Activated B cell treated with CpG ODN at 0.5 μM for 24 hours (primary cell): ENCODE data around the gene PSME3IP1. TPM values are rescaled to one million over a fixed set of nuclear protein-coding genes. Genes with fewer than 3 reads are reported as not detected.
A peak's percentile ranks its signal among the peaks of the same experiment; 100 is the strongest.

ENCODE experiments used
- ATAC-seq: fragments of 200-7000 bp; cut with Tn5 transposase; one replicate; pipeline ENCODE4 v1.10.0; 2021; ENCODE audit warnings: low read depth, mild to moderate bottlenecking, moderate library complexity
- CTCF ChIA-PET: fragments of 350-600 bp; sonication (Branson Sonifier 250); formaldehyde crosslinking; loops from one replicate; lab custom pipeline; 2021; ENCODE audit warnings: antibody characterized with exemption; lab: Charles Lee
- POLR2A ChIA-PET: fragments of 350-600 bp; sonication (Branson Sonifier 250); formaldehyde crosslinking; loops from one replicate; lab custom pipeline; 2021; ENCODE audit warnings: antibody characterized with exemption; lab: Charles Lee
- DNase-seq: peaks from one replicate; pipeline ENCODE4 v3.0.0; 2022
- H3K27ac Mint-ChIP-seq: one replicate; pipeline ENCODE4 v1.8.0; 2020; ENCODE audit warnings: mixed read lengths
- H3K27me3 Mint-ChIP-seq: one replicate; pipeline ENCODE4 v1.8.0; 2021; ENCODE audit warnings: mixed read lengths
- H3K36me3 Mint-ChIP-seq: one replicate; pipeline ENCODE4 v1.8.0; 2021; ENCODE audit warnings: low read depth, mixed read lengths
- H3K4me1 Mint-ChIP-seq: one replicate; pipeline ENCODE4 v1.8.0; 2021; ENCODE audit warnings: mixed read lengths
- H3K4me3 Mint-ChIP-seq: one replicate; pipeline ENCODE4 v1.8.0; 2020; ENCODE audit warnings: mild to moderate bottlenecking, mixed read lengths
- H3K9me3 Mint-ChIP-seq: one replicate; pipeline ENCODE4 v1.8.0; 2020; ENCODE audit warnings: mixed read lengths
- CTCF ChIP-seq: fragments of 200-600 bp; IDR thresholded peaks from one replicate; pipeline ENCODE4 v1.8.0; 2022; ENCODE audit warnings: antibody characterized with exemption, mild to moderate bottlenecking
- intact Hi-C: fragments of 100-400 bp; cut with micrococcal nuclease; formaldehyde crosslinking; loops from one replicate; pipeline ENCODE4 v1.15.1; 2024
- total RNA-seq: library from RNA; stranded (reverse); gene quantifications from 2 replicates; pipeline ENCODE4 v1.2.3, GENCODE V29; 2022

PSME3IP1 gene
- 131 and 147 TPM in 2 replicates for total RNA-seq

GRCh38 chr16:57185945-57186871, at the start of gene PSME3IP1, which contains the start of gene RSPRY1:
TSS of gene PSME3IP1 (minus strand) at chr16:57186039. CDS start at chr16:57173854, 12,185 bp downstream.
TSS of gene RSPRY1 (plus strand) at chr16:57186329. CDS start at chr16:57204659, 18,330 bp downstream.
- Mint-ChIP-seq H3K9me3 (no peaks in the 10 kb centered on the region), H3K27ac (peak within 1 kb of the TSS; percentile 95), H3K4me1 (peaks cover 57% of the 10 kb centered on the region), H3K27me3 (no peaks in the 10 kb centered on the region), H3K36me3 (peaks cover 18% of the 10 kb centered on the region), H3K4me3 (peak within 1 kb of the TSS; percentile 92)
- DNase-seq: peak; percentile 89
- no peak for TF ChIP-seq CTCF
- ChIA-PET POLR2A (interaction anchor here (0.6 to 3.1 kb wide), 35 partner anchors 8 to 739 kb away, joined by 3 to 21 read pairs (median 4); partner anchors contain the start of genes ARL2BP, CIAPIN1, COQ9 and CPNE2), CTCF (interaction anchor here (0.6 to 0.7 kb wide), 2 partner anchors 141 to 326 kb away, joined by 3 to 4 read pairs; no protein-coding TSS in a partner anchor)
- ATAC-seq: peak; percentile 91
- intact Hi-C loops: loop anchor here (1.0 to 5.0 kb wide), 8 partner anchors 59 to 735 kb away; partner anchors contain the start of genes ARL2BP, CCDC102A, CIAPIN1 and COQ9

DNA sequence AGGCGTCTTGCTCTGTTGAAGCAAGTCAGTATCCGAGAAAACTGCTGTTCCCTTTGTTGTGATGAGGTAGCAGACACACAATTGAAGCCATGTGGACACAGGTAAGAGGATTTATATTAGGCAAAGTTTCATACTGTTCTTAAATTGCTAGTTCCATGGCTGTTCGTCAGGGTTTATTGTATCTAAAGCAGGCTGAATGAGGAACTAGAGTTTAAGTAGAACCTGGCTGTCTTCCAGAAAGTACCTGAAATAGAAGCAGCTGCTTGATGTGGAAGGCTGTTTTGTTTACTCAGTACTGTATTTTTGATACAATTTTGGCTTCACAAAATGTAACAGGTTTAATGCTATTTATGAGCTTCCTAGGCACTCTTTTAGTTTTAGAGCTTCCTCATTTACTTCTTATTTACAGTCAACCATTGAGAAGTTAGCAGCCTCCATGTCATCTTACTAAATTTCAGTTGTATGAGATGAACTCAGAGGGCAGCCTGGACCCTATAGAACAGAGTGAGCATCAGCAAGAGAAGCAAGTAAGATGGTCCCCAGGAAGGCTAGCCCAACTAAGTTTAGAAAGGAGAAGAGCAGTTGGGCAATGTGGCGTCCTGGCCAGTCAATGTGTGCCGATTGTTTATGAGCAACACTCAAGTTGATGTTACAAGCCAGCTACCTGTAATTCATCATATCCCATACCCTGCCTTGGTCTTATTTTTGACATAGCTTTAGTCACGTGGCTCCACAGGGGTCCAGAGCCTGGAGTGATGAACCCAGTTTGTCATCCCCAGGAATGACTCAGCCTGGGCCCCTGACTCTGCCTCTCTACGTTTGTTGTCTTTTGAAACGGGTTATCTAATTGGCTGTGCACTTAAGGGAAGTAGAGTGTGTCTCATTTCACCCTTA, 49.5 kb upstream of the PSME3IP1 start:
- Mint-ChIP-seq H3K9me3 (no peaks in the 10 kb centered on the region), H3K4me1 (peaks cover 33% of the 10 kb centered on the region), H3K27ac (peak overlapping the region; percentile 85), H3K4me3 (no peak overlapping the region), H3K27me3 (no peaks in the 10 kb centered on the region), H3K36me3 (peaks cover 67% of the 10 kb centered on the region)
- ChIA-PET POLR2A (interaction anchor here (0.6 to 1.7 kb wide), 5 partner anchors 10 to 183 kb away, joined by 3 to 6 read pairs (median 6); partner anchors contain the start of genes ARL2BP, PSME3IP1 and RSPRY1), CTCF (no interaction called here)
- ATAC-seq (peak; percentile 83), DNase-seq (no peak)
- TF ChIP-seq CTCF: no peak
- intact Hi-C loops: loop anchor here (1.0 kb wide), 1 partner anchor 10 kb away; the partner anchor contains the start of gene ARL2BP

DNA sequence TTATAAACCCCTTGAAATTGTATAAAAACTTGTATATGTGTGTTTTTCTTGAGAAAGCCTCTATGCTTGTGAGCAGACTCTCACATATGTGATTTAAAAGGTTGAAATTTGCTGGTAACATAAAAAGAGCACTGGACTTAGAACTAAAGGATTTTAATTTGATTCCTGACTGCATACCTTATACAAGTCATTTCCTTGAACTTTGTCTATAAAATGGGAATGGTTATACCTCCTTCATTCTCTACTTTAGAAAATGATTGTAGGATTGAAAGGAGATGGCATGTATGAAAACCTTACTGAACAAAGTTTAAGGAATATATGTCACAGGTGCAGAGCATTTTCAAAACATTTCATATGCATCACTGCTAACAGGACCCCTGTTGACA, 48.9 kb upstream of the PSME3IP1 start:
- H3K4me3 Mint-ChIP-seq: no peak overlapping the region
- peaks cover 71% of the 10 kb centered on the region for H3K36me3 Mint-ChIP-seq
- no peaks in the 10 kb centered on the region for H3K27me3 Mint-ChIP-seq
- DNase-seq (no peak), ATAC-seq (no peak)
- POLR2A ChIA-PET: interaction anchor here (0.5 to 1.7 kb wide), 4 partner anchors 11 to 49 kb away, joined by 3 to 6 read pairs (median 6); partner anchors contain the start of genes ARL2BP, PSME3IP1 and RSPRY1
- CTCF ChIA-PET: no interaction called here
- no peak for TF ChIP-seq CTCF
- intact Hi-C loops: loop anchor here (1.0 kb wide), 1 partner anchor 11 kb away; the partner anchor contains the start of gene ARL2BP
- peak overlapping the region; percentile 85 for H3K27ac Mint-ChIP-seq
- H3K9me3 Mint-ChIP-seq: no peaks in the 10 kb centered on the region
- peaks cover 32% of the 10 kb centered on the region for H3K4me1 Mint-ChIP-seq

DNA sequence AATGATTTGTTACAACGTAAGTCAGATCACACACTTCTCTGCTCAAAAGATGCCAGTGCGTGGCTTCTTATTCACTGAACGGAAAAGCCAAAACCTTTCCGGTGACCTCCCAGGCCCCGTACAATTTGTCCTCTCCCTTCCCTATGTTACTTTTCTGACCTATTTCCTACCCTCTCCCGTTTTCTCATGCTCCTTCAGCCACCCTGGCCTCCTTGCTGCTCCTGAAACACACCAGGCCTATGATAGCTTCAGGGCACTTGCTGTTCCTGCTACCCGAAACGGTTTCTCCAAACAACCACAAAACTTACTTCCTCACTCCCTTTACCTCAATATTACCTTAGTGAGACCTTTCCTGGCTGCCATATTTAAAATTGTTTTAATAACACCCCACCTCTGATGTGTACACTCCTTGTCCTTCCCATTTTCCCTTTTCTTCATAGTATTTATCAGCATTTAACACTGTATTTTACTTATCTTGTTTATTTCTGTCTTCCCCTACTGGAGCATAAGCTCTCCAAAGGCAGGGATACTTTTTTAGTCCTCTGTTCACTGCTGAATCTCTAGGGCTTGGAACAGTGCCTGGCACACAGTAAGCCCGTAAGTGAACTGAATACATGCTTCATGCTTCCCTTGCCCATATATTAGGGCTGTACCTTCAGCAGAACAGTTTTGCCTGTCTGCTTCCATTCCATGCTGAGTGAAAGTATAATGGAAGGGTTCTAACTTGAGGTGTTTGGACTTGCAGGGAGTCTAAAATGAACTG, 48.3 kb upstream of the PSME3IP1 start:
- H3K27me3 Mint-ChIP-seq: no peaks in the 10 kb centered on the region
- intact Hi-C loops: no loop called here
- ChIA-PET POLR2A (interaction anchor here (0.5 kb wide), 1 partner anchor 25 kb away, joined by 6 read pairs; no protein-coding TSS in a partner anchor), CTCF (no interaction called here)
- TF ChIP-seq CTCF: no peak
- H3K4me3 Mint-ChIP-seq: no peak overlapping the region
- peaks cover 70% of the 10 kb centered on the region for H3K36me3 Mint-ChIP-seq
- DNase-seq (no peak), ATAC-seq (no peak)
- H3K9me3 Mint-ChIP-seq: no peaks in the 10 kb centered on the region
- H3K27ac Mint-ChIP-seq: peak overlapping the region; percentile 85
- peaks cover 30% of the 10 kb centered on the region for H3K4me1 Mint-ChIP-seq
